SK-N-SH (cell line): Measurements from ENCODE around the gene PRKCH. TPM values are rescaled to one million over a fixed set of nuclear protein-coding genes. Genes with fewer than 3 reads are reported as not detected.
A peak's percentile ranks its signal among the peaks of the same experiment; 100 is the strongest.

Experiments used
- CHD2 ChIP-seq: fragments of 150-350 bp; IDR thresholded peaks from 2 replicates; pipeline ENCODE4 v1.6.1; 2018; ENCODE audit warnings: low read length; ENCODE audit not compliant: partially characterized antibody
- ELF1 ChIP-seq: IDR thresholded peaks from 2 replicates; pipeline ENCODE4 v1.4.0; 2012
- EP300 ChIP-seq, 2 experiments: IDR thresholded peaks; 2 replicates each; pipeline versions ENCODE4 v1.4.0 to v1.6.1; 2012; ENCODE audit warnings: borderline replicate concordance in 1 of 2, low read depth in 1 of 2, low read length in 1 of 2
- EZH2phosphoT487 ChIP-seq: fragments of 200-600 bp; sonication (generic); IDR thresholded peaks from 2 replicates; pipeline ENCODE4 v1.6.1; 2017; ENCODE audit warnings: low read depth, mixed run types, mild to moderate bottlenecking, antibody characterized with exemption, moderate library complexity, borderline replicate concordance
- FOXJ3 ChIP-seq: sonication (generic); formaldehyde crosslinking; IDR thresholded peaks from 2 replicates; pipeline ENCODE4 v1.5.1; 2020; ENCODE audit warnings: mild to moderate bottlenecking, missing genetic modification reagents
- FOXM1 ChIP-seq: IDR thresholded peaks from 2 replicates; pipeline ENCODE4 v1.4.0; 2012; ENCODE audit warnings: low read depth, mild to moderate bottlenecking
- GABPA ChIP-seq: IDR thresholded peaks from 2 replicates; pipeline ENCODE4 v1.4.0; 2012; ENCODE audit warnings: low read depth, mild to moderate bottlenecking
- GATA2 ChIP-seq: sonication (generic); formaldehyde crosslinking; IDR thresholded peaks from 2 replicates; pipeline ENCODE4 v1.5.0; 2020; ENCODE audit warnings: mild to moderate bottlenecking, missing genetic modification reagents
- JUND ChIP-seq: IDR thresholded peaks from 2 replicates; pipeline ENCODE4 v1.4.0; 2012
- MEF2A ChIP-seq: IDR thresholded peaks from 2 replicates; pipeline ENCODE4 v1.4.0; 2012; ENCODE audit warnings: low read depth, borderline replicate concordance
- MXI1 ChIP-seq: IDR thresholded peaks from 2 replicates; pipeline ENCODE4 v1.6.1; 2012; ENCODE audit warnings: mild to moderate bottlenecking, low read depth, low read length, improper control_type of control experiment
- NRF1 ChIP-seq: IDR thresholded peaks from 2 replicates; pipeline ENCODE4 v1.6.1; 2012; ENCODE audit warnings: low read depth, mild to moderate bottlenecking, low read length
- POLR2AphosphoS5 ChIP-seq: IDR thresholded peaks from 2 replicates; pipeline ENCODE4 v1.6.1; 2012; ENCODE audit warnings: low read depth, low read length
- RCOR1 ChIP-seq: fragments of 150-350 bp; IDR thresholded peaks from 2 replicates; pipeline ENCODE4 v1.6.1; 2017; ENCODE audit warnings: antibody characterized with exemption, low read length
- RFX5 ChIP-seq: IDR thresholded peaks from 2 replicates; pipeline ENCODE4 v1.6.1; 2012; ENCODE audit warnings: mild to moderate bottlenecking, improper control_type of control experiment, low read length
- RXRA ChIP-seq: IDR thresholded peaks from 2 replicates; pipeline ENCODE4 v1.4.0; 2012; ENCODE audit warnings: low read depth, mild to moderate bottlenecking, borderline replicate concordance
- YY1 ChIP-seq: IDR thresholded peaks from 2 replicates; pipeline ENCODE4 v1.4.0; 2012; ENCODE audit warnings: low read depth, mild to moderate bottlenecking
- polyA plus RNA-seq, 3 experiments: library from polyadenylated mRNA; depleted of rRNA; stranded (reverse); fragments of >200 nt; gene quantifications; 2 replicates each; pipeline ENCODE4 v1.2.3, GENCODE V29; 2012
- TF ChIP-seq, protein P1 (sequence below): IDR thresholded peaks from 2 replicates; pipeline ENCODE4 v1.6.1; 2012; ENCODE audit warnings: mild to moderate bottlenecking, low read depth, low read length, moderate library complexity
- TF ChIP-seq, protein P2 (sequence below): IDR thresholded peaks from 2 replicates; pipeline ENCODE4 v1.4.0; 2012; ENCODE audit warnings: low read depth
- TF ChIP-seq, protein P3 (sequence below): fragments of 200-600 bp; sonication (generic); IDR thresholded peaks from 2 replicates; pipeline ENCODE4 v1.6.1; 2017; ENCODE audit warnings: antibody characterized with exemption, mild to moderate bottlenecking, moderate library complexity
- TF ChIP-seq, protein P4 (sequence below): fragments of 150-350 bp; IDR thresholded peaks from 2 replicates; pipeline ENCODE4 v1.6.1; 2017; ENCODE audit warnings: antibody characterized with exemption, low read length, low read depth, borderline replicate concordance
- TF ChIP-seq, protein P5 (sequence below): IDR thresholded peaks from 2 replicates; pipeline ENCODE4 v1.4.0; 2012; ENCODE audit warnings: low read depth, borderline replicate concordance

PRKCH gene
- polyA plus RNA-seq, 1 of the 3 experiments (the other 2 are of a cell fraction): 4.2 TPM

DNA sequence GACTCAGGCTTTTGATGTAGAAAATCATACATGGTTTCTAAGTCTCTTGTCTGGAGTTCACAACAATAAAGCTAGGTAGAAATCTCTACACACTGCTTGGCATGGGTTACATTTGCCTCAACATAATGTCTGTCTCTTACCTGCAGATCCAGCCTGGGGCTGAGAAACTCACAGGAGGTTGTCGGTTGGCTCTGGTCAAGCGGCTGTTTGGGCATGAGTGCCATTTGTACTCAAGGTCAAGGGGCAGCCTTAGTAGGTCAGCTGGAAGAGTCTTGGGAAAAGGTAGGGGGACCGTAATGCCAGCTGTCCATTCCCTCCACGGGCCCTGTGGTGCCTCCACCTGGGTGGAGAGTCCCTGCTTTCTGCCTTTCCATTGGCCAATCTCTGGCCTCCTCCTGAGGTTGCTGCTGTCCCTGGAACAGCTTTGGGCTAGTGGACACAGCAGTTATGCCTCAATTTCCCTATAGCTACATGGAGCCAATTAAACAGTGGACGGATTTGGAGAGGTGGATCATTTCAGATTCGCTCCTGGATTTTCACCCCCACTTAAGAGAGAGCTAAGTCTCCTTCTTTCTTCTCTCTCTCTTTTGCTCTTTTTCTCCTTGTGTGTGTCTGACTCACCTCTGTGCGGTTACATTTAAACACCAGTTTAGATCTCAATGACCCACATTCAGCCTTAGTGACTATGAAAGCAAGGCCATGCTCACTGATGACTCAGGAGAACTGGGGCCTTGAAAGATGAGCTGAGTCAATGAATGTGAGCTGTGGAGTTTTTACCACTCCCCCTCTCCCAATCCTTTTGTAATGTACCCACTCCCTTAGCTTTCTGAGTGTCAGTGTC lies 241.2 kb downstream of the PRKCH start (continued):
- TF ChIP-seq, protein P1, sequence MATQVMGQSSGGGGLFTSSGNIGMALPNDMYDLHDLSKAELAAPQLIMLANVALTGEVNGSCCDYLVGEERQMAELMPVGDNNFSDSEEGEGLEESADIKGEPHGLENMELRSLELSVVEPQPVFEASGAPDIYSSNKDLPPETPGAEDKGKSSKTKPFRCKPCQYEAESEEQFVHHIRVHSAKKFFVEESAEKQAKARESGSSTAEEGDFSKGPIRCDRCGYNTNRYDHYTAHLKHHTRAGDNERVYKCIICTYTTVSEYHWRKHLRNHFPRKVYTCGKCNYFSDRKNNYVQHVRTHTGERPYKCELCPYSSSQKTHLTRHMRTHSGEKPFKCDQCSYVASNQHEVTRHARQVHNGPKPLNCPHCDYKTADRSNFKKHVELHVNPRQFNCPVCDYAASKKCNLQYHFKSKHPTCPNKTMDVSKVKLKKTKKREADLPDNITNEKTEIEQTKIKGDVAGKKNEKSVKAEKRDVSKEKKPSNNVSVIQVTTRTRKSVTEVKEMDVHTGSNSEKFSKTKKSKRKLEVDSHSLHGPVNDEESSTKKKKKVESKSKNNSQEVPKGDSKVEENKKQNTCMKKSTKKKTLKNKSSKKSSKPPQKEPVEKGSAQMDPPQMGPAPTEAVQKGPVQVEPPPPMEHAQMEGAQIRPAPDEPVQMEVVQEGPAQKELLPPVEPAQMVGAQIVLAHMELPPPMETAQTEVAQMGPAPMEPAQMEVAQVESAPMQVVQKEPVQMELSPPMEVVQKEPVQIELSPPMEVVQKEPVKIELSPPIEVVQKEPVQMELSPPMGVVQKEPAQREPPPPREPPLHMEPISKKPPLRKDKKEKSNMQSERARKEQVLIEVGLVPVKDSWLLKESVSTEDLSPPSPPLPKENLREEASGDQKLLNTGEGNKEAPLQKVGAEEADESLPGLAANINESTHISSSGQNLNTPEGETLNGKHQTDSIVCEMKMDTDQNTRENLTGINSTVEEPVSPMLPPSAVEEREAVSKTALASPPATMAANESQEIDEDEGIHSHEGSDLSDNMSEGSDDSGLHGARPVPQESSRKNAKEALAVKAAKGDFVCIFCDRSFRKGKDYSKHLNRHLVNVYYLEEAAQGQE: 0 out of 2 replicates have a peak, but pooled peaks have one; percentile 49
- TF ChIP-seq, protein P2, sequence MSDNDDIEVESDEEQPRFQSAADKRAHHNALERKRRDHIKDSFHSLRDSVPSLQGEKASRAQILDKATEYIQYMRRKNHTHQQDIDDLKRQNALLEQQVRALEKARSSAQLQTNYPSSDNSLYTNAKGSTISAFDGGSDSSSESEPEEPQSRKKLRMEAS: peak; percentile 85
- TF ChIP-seq ELF1 (no peak), FOXM1 (no peak), CHD2 (no peak), GATA2 (no peak), EZH2phosphoT487 (no peak), MEF2A (0 out of 2 replicates have a peak, but pooled peaks have one; percentile 16), EP300 (IDR thresholded peaks at IDR 0.05; ENCODE audit: borderline replicate concordance in 1 of 2, low read depth in 1 of 2, low read length in 1 of 2) (peak; percentile 22 to 87; a peak in 2 of 4 replicates), RCOR1 (no peak), GABPA (no peak), JUND (peak; percentile 97), RFX5 (no peak), RXRA (peak; percentile 94), YY1 (no peak), FOXJ3 (CRISPR knock-in tag) (no peak), POLR2AphosphoS5 (peak; percentile 78; the same call in 1 of the 2 replicates), NRF1 (no peak), MXI1 (no peak)
- TF ChIP-seq, protein P3, sequence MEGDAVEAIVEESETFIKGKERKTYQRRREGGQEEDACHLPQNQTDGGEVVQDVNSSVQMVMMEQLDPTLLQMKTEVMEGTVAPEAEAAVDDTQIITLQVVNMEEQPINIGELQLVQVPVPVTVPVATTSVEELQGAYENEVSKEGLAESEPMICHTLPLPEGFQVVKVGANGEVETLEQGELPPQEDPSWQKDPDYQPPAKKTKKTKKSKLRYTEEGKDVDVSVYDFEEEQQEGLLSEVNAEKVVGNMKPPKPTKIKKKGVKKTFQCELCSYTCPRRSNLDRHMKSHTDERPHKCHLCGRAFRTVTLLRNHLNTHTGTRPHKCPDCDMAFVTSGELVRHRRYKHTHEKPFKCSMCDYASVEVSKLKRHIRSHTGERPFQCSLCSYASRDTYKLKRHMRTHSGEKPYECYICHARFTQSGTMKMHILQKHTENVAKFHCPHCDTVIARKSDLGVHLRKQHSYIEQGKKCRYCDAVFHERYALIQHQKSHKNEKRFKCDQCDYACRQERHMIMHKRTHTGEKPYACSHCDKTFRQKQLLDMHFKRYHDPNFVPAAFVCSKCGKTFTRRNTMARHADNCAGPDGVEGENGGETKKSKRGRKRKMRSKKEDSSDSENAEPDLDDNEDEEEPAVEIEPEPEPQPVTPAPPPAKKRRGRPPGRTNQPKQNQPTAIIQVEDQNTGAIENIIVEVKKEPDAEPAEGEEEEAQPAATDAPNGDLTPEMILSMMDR: no peak
- TF ChIP-seq, protein P4, sequence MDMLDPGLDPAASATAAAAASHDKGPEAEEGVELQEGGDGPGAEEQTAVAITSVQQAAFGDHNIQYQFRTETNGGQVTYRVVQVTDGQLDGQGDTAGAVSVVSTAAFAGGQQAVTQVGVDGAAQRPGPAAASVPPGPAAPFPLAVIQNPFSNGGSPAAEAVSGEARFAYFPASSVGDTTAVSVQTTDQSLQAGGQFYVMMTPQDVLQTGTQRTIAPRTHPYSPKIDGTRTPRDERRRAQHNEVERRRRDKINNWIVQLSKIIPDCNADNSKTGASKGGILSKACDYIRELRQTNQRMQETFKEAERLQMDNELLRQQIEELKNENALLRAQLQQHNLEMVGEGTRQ: no peak
- TF ChIP-seq, protein P5, sequence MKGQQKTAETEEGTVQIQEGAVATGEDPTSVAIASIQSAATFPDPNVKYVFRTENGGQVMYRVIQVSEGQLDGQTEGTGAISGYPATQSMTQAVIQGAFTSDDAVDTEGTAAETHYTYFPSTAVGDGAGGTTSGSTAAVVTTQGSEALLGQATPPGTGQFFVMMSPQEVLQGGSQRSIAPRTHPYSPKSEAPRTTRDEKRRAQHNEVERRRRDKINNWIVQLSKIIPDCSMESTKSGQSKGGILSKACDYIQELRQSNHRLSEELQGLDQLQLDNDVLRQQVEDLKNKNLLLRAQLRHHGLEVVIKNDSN: no peak
- TF ChIP-seq, all 33 proteins: peak for 15
